PFSK-1 (cell line): ENCODE data around the gene PPP1R14B.

Source experiments
- POLR2AphosphoS5 ChIP-seq: IDR thresholded peaks from 2 replicates; pipeline ENCODE4 v1.6.1; 2012; ENCODE audit warnings: low read depth, mild to moderate bottlenecking, control low read depth, low read length, moderate library complexity
- REST ChIP-seq, 2 experiments: IDR thresholded peaks; 2 replicates each; pipeline versions ENCODE4 v1.6.1 to v1.8.0; 2011 to 2012; ENCODE audit warnings: low read depth in 2 of 2, low read length in 2 of 2, control low read depth in 1 of 2, inconsistent platforms in 1 of 2, mild to moderate bottlenecking in 1 of 2, moderate library complexity in 1 of 2; ENCODE audit not compliant: insufficient read depth in 1 of 2
- SIN3A ChIP-seq: IDR thresholded peaks from 2 replicates; pipeline ENCODE4 v1.6.1; 2012; ENCODE audit warnings: mild to moderate bottlenecking, low read length, moderate library complexity, borderline replicate concordance; ENCODE audit not compliant: insufficient read depth

- TF ChIP-seq REST (IDR thresholded peaks at IDR 0.05; ENCODE audit: insufficient read depth in 1 of 2, low read depth in 2 of 2, low read length in 2 of 2): peak in 1 of 2 experiments; percentile 4; a peak in 1 of 4 replicates
- peak; percentile 48; the same call in 1 of the 2 replicates for TF ChIP-seq SIN3A
- peak; percentile 72 for TF ChIP-seq POLR2AphosphoS5
Measured at GRCh38 chr11:64240435-64241240, 6.1 kb downstream of the PPP1R14B start, which contains the start of gene FKBP2.
